Measurements from ENCODE around the gene PTX4.

Gene PTX4

DNA sequence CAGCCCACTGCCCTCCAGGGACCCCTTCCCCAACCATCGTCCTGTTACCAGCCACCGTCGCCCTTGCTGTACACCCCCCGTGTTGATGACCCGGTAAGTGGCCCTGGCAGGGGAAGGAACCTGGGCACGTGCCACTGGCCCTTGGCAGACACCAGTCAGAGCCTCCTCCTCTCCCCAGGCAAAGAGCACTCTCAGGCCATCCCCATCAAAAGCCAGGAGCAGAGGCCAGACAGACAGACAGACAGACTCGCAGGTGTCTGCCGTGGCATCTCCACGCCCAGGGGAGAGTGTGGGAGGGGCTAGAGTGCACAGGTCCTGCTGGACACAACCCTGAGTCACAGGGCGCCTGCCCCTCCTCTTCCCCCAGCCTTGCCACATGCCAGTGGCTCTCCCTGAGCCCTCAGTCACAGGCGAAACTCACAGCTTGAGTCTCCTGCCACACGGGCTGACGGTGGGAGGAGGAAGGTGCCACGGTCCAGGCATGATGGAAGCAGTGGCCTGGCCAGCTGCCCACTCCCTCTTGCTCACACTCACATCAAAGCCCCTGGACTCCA lies 21.7 kb downstream of the PTX4 start:
- no peak overlapping the region for H3K4me2 ChIP-seq (ENCODE audit: insufficient read depth, low read length)
- DNase-seq, result no peak
- no peaks in the 10 kb centered on the region for H3K9me3 ChIP-seq (ENCODE audit: insufficient read depth, low read length, severe bottlenecking)
- no peak overlapping the region for H3K9ac ChIP-seq (ENCODE audit: low read depth, low read length)
- H2AFZ ChIP-seq (ENCODE audit: low read depth, low read length), result no peak overlapping the region
- H3K27ac ChIP-seq (ENCODE audit: low read length), result no peak overlapping the region
- no peak overlapping the region for H3K4me3 ChIP-seq (ENCODE audit: low read depth in 1 of 2, low read length in 2 of 2)
- H3K27me3 ChIP-seq (ENCODE audit: insufficient read depth, low read length, poor library complexity), result no peaks in the 10 kb centered on the region
- peaks cover 62% of the 10 kb centered on the region for H4K20me1 ChIP-seq (ENCODE audit: insufficient read depth, low read length)
- TF ChIP-seq, protein P1, sequence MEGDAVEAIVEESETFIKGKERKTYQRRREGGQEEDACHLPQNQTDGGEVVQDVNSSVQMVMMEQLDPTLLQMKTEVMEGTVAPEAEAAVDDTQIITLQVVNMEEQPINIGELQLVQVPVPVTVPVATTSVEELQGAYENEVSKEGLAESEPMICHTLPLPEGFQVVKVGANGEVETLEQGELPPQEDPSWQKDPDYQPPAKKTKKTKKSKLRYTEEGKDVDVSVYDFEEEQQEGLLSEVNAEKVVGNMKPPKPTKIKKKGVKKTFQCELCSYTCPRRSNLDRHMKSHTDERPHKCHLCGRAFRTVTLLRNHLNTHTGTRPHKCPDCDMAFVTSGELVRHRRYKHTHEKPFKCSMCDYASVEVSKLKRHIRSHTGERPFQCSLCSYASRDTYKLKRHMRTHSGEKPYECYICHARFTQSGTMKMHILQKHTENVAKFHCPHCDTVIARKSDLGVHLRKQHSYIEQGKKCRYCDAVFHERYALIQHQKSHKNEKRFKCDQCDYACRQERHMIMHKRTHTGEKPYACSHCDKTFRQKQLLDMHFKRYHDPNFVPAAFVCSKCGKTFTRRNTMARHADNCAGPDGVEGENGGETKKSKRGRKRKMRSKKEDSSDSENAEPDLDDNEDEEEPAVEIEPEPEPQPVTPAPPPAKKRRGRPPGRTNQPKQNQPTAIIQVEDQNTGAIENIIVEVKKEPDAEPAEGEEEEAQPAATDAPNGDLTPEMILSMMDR (IDR thresholded peaks at IDR 0.05; ENCODE audit: borderline replicate concordance, extremely low read depth, low read length, poor library complexity, severe bottlenecking), result no peak
- no peak for TF ChIP-seq EZH2 (IDR thresholded peaks at IDR 0.05; ENCODE audit: borderline replicate concordance, low read depth, low read length, severe bottlenecking)
- 0 out of 2 replicates have a peak, but pooled peaks cover 11% of the 10 kb centered on the region for H3K4me1 ChIP-seq (ENCODE audit: insufficient read depth, low read length)
- H3K36me3 ChIP-seq (ENCODE audit: insufficient read depth, low read length), result peaks cover 26% of the 10 kb centered on the region
- no peak for ATAC-seq (ENCODE audit: insufficient read depth, low read depth)
- peaks cover 78% of the 10 kb centered on the region for H3K79me2 ChIP-seq (ENCODE audit: insufficient read depth, low read length)

DNA sequence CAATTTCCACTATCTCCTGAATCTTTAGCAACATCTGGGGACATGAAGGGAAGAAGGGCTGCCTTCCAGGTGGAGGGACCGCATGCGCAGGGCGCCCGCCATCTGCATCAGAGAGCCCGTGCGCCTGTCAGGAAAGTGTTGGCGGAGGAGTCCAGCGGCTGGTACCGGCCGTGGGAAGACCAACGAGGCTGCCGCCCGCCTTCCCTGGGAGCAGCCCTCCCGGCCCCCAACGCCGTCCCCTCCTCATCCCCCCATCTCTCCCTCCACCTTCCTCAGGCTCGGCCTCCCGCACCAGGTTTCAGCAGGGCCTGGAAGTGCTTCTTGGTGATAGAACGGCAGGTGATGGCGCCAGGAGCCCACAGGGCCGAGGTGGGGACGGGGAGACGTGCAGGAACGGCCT lies 22.7 kb downstream of the PTX4 start:
- H3K27ac ChIP-seq (ENCODE audit: low read length), result no peak overlapping the region
- H3K9me3 ChIP-seq (ENCODE audit: insufficient read depth, low read length, severe bottlenecking), result no peaks in the 10 kb centered on the region
- H4K20me1 ChIP-seq (ENCODE audit: insufficient read depth, low read length), result peaks cover 53% of the 10 kb centered on the region
- no peak for ATAC-seq (ENCODE audit: insufficient read depth, low read depth)
- TF ChIP-seq, protein P1 (IDR thresholded peaks at IDR 0.05; ENCODE audit: borderline replicate concordance, extremely low read depth, low read length, poor library complexity, severe bottlenecking), result no peak
- no peak for TF ChIP-seq EZH2 (IDR thresholded peaks at IDR 0.05; ENCODE audit: borderline replicate concordance, low read depth, low read length, severe bottlenecking)
- DNase-seq, result no peak
- H3K4me1 ChIP-seq (ENCODE audit: insufficient read depth, low read length), result 0 out of 2 replicates have a peak, but pooled peaks cover 3% of the 10 kb centered on the region
- no peaks in the 10 kb centered on the region for H3K27me3 ChIP-seq (ENCODE audit: insufficient read depth, low read length, poor library complexity)
- peaks cover 68% of the 10 kb centered on the region for H3K79me2 ChIP-seq (ENCODE audit: insufficient read depth, low read length)
- no peak overlapping the region for H3K9ac ChIP-seq (ENCODE audit: low read depth, low read length)
- H3K4me3 ChIP-seq (ENCODE audit: low read depth in 1 of 2, low read length in 2 of 2), result no peak overlapping the region
- no peak overlapping the region for H3K4me2 ChIP-seq (ENCODE audit: insufficient read depth, low read length)
- H2AFZ ChIP-seq (ENCODE audit: low read depth, low read length), result no peak overlapping the region
- H3K36me3 ChIP-seq (ENCODE audit: insufficient read depth, low read length), result peaks cover 26% of the 10 kb centered on the region

DNA sequence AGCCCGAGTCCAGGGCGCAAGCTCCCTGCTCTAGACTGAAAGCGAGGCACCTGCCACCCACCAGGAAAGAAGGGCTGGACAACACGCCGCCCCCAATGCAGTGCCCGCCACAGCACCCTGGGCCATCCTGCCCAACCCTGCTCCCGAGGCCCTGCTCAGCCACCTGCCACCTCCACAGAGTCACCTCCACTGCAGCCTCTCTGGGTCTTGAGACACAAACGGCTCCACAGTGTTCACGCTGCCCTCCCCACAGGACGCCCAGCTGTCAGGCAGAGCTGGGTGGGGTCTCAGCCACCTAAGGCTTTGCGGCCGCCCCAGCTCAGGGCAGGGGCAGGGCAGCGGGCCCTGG lies 23.2 kb downstream of the PTX4 start:
- no peak for ATAC-seq (ENCODE audit: insufficient read depth, low read depth)
- no peaks in the 10 kb centered on the region for H3K9me3 ChIP-seq (ENCODE audit: insufficient read depth, low read length, severe bottlenecking)
- H3K27ac ChIP-seq (ENCODE audit: low read length), result no peak overlapping the region
- no peak overlapping the region for H3K9ac ChIP-seq (ENCODE audit: low read depth, low read length)
- H3K79me2 ChIP-seq (ENCODE audit: insufficient read depth, low read length), result peaks cover 63% of the 10 kb centered on the region
- TF ChIP-seq EZH2 (IDR thresholded peaks at IDR 0.05; ENCODE audit: borderline replicate concordance, low read depth, low read length, severe bottlenecking), result no peak
- TF ChIP-seq, protein P1 (IDR thresholded peaks at IDR 0.05; ENCODE audit: borderline replicate concordance, extremely low read depth, low read length, poor library complexity, severe bottlenecking), result no peak
- no peak overlapping the region for H2AFZ ChIP-seq (ENCODE audit: low read depth, low read length)
- DNase-seq, result no peak
- peaks cover 49% of the 10 kb centered on the region for H4K20me1 ChIP-seq (ENCODE audit: insufficient read depth, low read length)
- no peaks in the 10 kb centered on the region for H3K4me1 ChIP-seq (ENCODE audit: insufficient read depth, low read length)
- H3K4me3 ChIP-seq (ENCODE audit: low read depth in 1 of 2, low read length in 2 of 2), result no peak overlapping the region
- H3K4me2 ChIP-seq (ENCODE audit: insufficient read depth, low read length), result no peak overlapping the region
- no peaks in the 10 kb centered on the region for H3K27me3 ChIP-seq (ENCODE audit: insufficient read depth, low read length, poor library complexity)
- H3K36me3 ChIP-seq (ENCODE audit: insufficient read depth, low read length), result peaks cover 31% of the 10 kb centered on the region

Data from DND-41 (cell line).